Measurements from ENCODE around the gene HTR4.

DNA sequence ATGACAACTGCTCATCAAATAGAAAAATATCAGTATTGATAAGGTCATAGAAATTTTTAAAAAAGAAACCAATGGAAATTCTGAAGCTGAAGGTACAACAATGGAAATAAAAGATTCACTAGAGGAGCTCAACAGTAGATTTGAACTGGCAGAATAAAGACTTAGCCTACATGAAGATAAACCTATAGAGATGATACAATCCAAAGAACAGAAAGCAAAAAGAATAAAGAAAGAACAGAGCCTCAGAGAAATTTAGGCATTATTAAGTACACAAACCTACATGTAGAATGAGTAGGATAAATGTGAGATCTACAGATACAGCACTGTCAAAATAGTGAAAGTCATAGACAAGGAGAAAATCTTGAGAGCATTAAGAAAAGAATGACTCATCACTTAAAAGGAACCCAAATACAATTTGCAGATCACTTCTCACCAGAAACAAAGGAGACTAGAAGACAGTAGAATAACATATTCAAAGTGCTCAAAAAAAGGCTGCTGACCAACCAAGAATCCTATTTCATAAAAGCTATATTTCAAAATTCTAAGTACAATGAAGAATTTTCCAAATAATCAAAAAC lies 47.8 kb upstream of the HTR4 start:
- TF ChIP-seq, protein P1, sequence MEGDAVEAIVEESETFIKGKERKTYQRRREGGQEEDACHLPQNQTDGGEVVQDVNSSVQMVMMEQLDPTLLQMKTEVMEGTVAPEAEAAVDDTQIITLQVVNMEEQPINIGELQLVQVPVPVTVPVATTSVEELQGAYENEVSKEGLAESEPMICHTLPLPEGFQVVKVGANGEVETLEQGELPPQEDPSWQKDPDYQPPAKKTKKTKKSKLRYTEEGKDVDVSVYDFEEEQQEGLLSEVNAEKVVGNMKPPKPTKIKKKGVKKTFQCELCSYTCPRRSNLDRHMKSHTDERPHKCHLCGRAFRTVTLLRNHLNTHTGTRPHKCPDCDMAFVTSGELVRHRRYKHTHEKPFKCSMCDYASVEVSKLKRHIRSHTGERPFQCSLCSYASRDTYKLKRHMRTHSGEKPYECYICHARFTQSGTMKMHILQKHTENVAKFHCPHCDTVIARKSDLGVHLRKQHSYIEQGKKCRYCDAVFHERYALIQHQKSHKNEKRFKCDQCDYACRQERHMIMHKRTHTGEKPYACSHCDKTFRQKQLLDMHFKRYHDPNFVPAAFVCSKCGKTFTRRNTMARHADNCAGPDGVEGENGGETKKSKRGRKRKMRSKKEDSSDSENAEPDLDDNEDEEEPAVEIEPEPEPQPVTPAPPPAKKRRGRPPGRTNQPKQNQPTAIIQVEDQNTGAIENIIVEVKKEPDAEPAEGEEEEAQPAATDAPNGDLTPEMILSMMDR (IDR thresholded peaks at IDR 0.05) = no peak
- no peak for TF ChIP-seq POLR2A (IDR thresholded peaks at IDR 0.05)

Data from body of pancreas (tissue), 4 donors.